ENCODE measurements around the gene TACC2.

Gene TACC2

DNA sequence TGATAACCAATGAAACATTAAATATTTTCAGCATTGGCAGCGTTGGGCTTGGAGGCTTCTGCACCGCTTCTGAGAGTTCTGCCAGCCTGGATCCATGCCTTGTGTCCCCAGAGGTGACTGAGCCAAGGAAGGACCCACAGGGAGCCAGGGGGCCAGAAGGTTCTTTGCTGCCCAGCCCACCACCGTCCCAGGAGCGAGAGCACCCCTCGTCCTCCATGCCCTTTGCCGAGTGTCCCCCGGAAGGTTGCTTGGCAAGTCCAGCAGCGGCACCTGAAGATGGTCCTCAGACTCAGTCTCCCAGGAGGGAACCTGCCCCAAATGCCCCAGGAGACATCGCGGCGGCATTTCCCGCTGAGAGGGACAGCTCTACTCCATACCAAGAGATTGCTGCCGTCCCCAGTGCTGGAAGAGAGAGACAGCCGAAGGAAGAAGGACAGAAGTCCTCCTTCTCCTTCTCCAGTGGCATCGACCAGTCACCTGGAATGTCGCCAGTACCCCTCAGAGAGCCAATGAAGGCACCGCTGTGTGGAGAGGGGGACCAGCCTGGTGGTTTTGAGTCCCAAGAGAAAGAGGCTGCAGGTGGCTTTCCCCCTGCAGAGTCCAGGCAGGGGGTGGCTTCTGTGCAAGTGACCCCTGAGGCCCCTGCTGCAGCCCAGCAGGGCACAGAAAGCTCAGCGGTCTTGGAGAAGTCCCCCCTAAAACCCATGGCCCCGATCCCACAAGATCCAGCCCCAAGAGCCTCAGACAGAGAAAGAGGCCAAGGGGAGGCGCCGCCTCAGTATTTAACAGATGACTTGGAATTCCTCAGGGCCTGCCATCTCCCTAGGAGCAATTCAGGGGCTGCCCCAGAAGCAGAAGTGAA, 93.9 kb downstream of the TACC2 start (continued):
- TF ChIP-seq ZNF8 (CRISPR knock-in tag; IDR thresholded peaks at IDR 0.05) (no peak), GLIS3 (CRISPR knock-in tag; IDR thresholded peaks at IDR 0.05) (no peak)

DNA sequence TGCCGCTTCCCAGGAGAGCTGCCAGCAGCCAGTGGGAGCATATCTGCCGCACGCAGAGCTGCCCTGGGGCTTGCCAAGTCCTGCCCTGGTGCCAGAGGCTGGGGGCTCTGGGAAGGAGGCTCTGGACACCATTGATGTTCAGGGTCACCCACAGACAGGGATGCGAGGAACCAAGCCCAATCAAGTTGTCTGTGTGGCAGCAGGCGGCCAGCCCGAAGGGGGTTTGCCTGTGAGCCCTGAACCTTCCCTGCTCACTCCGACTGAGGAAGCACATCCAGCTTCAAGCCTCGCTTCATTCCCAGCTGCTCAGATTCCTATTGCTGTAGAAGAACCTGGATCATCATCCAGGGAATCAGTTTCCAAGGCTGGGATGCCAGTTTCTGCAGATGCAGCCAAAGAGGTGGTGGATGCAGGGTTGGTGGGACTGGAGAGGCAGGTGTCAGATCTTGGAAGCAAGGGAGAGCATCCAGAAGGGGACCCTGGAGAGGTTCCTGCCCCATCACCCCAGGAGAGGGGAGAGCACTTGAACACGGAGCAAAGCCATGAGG, 94.6 kb downstream of the TACC2 start:
- no peak; the same call in 2 of the 3 replicates for ATAC-seq
- TF ChIP-seq RARB (CRISPR knock-in tag; IDR thresholded peaks at IDR 0.05) (no peak), PATZ1 (CRISPR knock-in tag; IDR thresholded peaks at IDR 0.05; ENCODE audit: borderline replicate concordance) (no peak), TCF4 (CRISPR knock-in tag; IDR thresholded peaks at IDR 0.05; ENCODE audit: borderline replicate concordance) (no peak), POU6F1 (CRISPR knock-in tag; IDR thresholded peaks at IDR 0.05; ENCODE audit: borderline replicate concordance, low read depth) (no peak), SNAI2 (CRISPR knock-in tag; IDR thresholded peaks at IDR 0.05) (no peak), ZNF8 (CRISPR knock-in tag; IDR thresholded peaks at IDR 0.05) (no peak), BACH2 (CRISPR knock-in tag; IDR thresholded peaks at IDR 0.05; ENCODE audit: borderline replicate concordance) (no peak), ISL1 (CRISPR knock-in tag; IDR thresholded peaks at IDR 0.05) (no peak), ZNF70 (CRISPR knock-in tag; IDR thresholded peaks at IDR 0.05) (no peak), ZFP30 (CRISPR knock-in tag; IDR thresholded peaks at IDR 0.05) (no peak), ZFP3 (CRISPR knock-in tag; IDR thresholded peaks at IDR 0.05) (no peak), OSR1 (CRISPR knock-in tag; IDR thresholded peaks at IDR 0.05) (no peak), ZNF565 (CRISPR knock-in tag; conservative IDR thresholded peaks at IDR 0.05; ENCODE audit: low read depth) (no peak)

- no peak for ATAC-seq
- TF ChIP-seq ARNTL (CRISPR knock-in tag; IDR thresholded peaks at IDR 0.05; ENCODE audit: borderline replicate concordance, low read depth): no peak
- no peak for TF ChIP-seq ZFP3 (CRISPR knock-in tag; IDR thresholded peaks at IDR 0.05)
- TF ChIP-seq TOX (CRISPR knock-in tag; IDR thresholded peaks at IDR 0.05; ENCODE audit: borderline replicate concordance): no peak
- TF ChIP-seq, protein P1, sequence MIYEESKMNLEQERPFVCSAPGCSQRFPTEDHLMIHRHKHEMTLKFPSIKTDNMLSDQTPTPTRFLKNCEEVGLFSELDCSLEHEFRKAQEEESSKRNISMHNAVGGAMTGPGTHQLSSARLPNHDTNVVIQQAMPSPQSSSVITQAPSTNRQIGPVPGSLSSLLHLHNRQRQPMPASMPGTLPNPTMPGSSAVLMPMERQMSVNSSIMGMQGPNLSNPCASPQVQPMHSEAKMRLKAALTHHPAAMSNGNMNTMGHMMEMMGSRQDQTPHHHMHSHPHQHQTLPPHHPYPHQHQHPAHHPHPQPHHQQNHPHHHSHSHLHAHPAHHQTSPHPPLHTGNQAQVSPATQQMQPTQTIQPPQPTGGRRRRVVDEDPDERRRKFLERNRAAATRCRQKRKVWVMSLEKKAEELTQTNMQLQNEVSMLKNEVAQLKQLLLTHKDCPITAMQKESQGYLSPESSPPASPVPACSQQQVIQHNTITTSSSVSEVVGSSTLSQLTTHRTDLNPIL (CRISPR knock-in tag; IDR thresholded peaks at IDR 0.05; ENCODE audit: low read depth): no peak
- no peak for TF ChIP-seq ESRRG (CRISPR knock-in tag; IDR thresholded peaks at IDR 0.05)
- TF ChIP-seq ISL1 (CRISPR knock-in tag; IDR thresholded peaks at IDR 0.05): no peak
- TF ChIP-seq TCF4 (CRISPR knock-in tag; IDR thresholded peaks at IDR 0.05; ENCODE audit: borderline replicate concordance): no peak
- TF ChIP-seq, protein P2, sequence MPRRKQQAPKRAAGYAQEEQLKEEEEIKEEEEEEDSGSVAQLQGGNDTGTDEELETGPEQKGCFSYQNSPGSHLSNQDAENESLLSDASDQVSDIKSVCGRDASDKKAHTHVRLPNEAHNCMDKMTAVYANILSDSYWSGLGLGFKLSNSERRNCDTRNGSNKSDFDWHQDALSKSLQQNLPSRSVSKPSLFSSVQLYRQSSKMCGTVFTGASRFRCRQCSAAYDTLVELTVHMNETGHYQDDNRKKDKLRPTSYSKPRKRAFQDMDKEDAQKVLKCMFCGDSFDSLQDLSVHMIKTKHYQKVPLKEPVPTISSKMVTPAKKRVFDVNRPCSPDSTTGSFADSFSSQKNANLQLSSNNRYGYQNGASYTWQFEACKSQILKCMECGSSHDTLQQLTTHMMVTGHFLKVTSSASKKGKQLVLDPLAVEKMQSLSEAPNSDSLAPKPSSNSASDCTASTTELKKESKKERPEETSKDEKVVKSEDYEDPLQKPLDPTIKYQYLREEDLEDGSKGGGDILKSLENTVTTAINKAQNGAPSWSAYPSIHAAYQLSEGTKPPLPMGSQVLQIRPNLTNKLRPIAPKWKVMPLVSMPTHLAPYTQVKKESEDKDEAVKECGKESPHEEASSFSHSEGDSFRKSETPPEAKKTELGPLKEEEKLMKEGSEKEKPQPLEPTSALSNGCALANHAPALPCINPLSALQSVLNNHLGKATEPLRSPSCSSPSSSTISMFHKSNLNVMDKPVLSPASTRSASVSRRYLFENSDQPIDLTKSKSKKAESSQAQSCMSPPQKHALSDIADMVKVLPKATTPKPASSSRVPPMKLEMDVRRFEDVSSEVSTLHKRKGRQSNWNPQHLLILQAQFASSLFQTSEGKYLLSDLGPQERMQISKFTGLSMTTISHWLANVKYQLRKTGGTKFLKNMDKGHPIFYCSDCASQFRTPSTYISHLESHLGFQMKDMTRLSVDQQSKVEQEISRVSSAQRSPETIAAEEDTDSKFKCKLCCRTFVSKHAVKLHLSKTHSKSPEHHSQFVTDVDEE (CRISPR knock-in tag; IDR thresholded peaks at IDR 0.05): no peak
- no peak for TF ChIP-seq ZC3H10 (CRISPR knock-in tag; IDR thresholded peaks at IDR 0.05)
- TF ChIP-seq RARB (CRISPR knock-in tag; IDR thresholded peaks at IDR 0.05): no peak
- no peak for TF ChIP-seq PPARA (CRISPR knock-in tag; IDR thresholded peaks at IDR 0.05; ENCODE audit: borderline replicate concordance)
- no peak for TF ChIP-seq CSRNP3 (CRISPR knock-in tag; IDR thresholded peaks at IDR 0.05)
- TF ChIP-seq ZNF8 (CRISPR knock-in tag; IDR thresholded peaks at IDR 0.05): no peak
- no peak for TF ChIP-seq ZNF565 (CRISPR knock-in tag; conservative IDR thresholded peaks at IDR 0.05; ENCODE audit: low read depth)
- no peak for TF ChIP-seq CSDC2 (CRISPR knock-in tag; IDR thresholded peaks at IDR 0.05)
- no peak for TF ChIP-seq OSR1 (CRISPR knock-in tag; IDR thresholded peaks at IDR 0.05)
- no peak for TF ChIP-seq PATZ1 (CRISPR knock-in tag; IDR thresholded peaks at IDR 0.05; ENCODE audit: borderline replicate concordance)
- no peak for TF ChIP-seq SNAI2 (CRISPR knock-in tag; IDR thresholded peaks at IDR 0.05)
Measured at GRCh38 chr10:122084286-122085041, 95.5 kb downstream of the TACC2 start.

All from SK-N-SH treated with all-trans-retinoic acid at 6 μM for 48 hours (cell line).